Stomach smooth muscle (tissue), 2 donors: ENCODE data around the gene SYK.

Experiments
- H3K27ac ChIP-seq: one replicate; pipeline ENCODE4 v1.7.0; 2013; ENCODE audit warnings: mild to moderate bottlenecking, low read length, inconsistent platforms
- H3K27me3 ChIP-seq, 2 donors: one replicate each; pipeline ENCODE4 v1.7.0; 2013; ENCODE audit warnings: low read length in 2 of 2; ENCODE audit not compliant: insufficient read depth in 2 of 2, control insufficient read depth in 1 of 2
- H3K36me3 ChIP-seq, 2 donors: one replicate each; pipeline ENCODE4 v1.7.0; 2013; ENCODE audit warnings: low read length in 2 of 2; ENCODE audit not compliant: control insufficient read depth in 2 of 2, insufficient read depth in 2 of 2
- H3K4me1 ChIP-seq: one replicate; pipeline ENCODE4 v1.7.0; 2013; ENCODE audit warnings: low read length; ENCODE audit not compliant: control insufficient read depth, insufficient read depth
- H3K4me3 ChIP-seq, 2 donors: one replicate each; pipeline ENCODE4 v1.7.0; 2013; ENCODE audit warnings: low read length in 2 of 2
- H3K9ac ChIP-seq, 2 donors: one replicate each; pipeline ENCODE4 v1.7.0; 2013; ENCODE audit warnings: low read length in 2 of 2, mild to moderate bottlenecking in 1 of 2
- H3K9me3 ChIP-seq, 2 donors: one replicate each; pipeline ENCODE4 v1.7.0; 2013; ENCODE audit warnings: low read length in 2 of 2; ENCODE audit not compliant: control insufficient read depth in 2 of 2
- donor health status: healthy.
- donor health status: Pancreatic carcinoma.

Gene SYK

GRCh38 chr9:90940280-90940679 lies 138.7 kb downstream of the SYK start:
- Histone ChIP-seq H3K9ac (no peak overlapping the region), H3K36me3 (no peaks in the 10 kb centered on the region), H3K4me3 (no peak overlapping the region), H3K9me3 (peaks cover 2 to 10% of the 10 kb centered on the region in 2 donors), H3K27me3 (peaks cover 0 to 2% of the 10 kb centered on the region in 2 donors), H3K27ac (no peak overlapping the region), H3K4me1 (no peaks in the 10 kb centered on the region)

DNA sequence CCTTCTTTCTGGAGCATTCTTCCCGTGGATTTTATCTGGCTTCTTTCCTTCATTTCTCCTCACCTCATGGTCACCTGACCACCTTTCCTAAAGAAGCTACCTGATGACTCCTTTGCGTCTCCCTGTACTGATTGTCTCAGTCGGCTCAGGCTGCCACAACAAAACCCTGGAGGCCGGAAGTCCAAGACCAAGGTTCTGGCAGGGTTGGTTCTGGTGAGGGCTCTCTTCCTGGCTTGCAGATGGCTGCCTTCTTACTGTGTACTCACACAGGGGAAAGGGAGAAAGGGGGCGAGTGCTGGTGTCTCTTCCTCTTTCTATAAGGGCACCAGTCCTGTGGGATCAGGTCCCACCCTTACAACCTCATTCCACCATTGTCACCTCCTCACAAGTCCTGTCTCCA lies 140.0 kb downstream of the SYK start:
- Histone ChIP-seq H3K27me3 (peaks cover 0 to 2% of the 10 kb centered on the region in 2 donors), H3K4me3 (no peak overlapping the region), H3K27ac (no peak overlapping the region), H3K4me1 (no peaks in the 10 kb centered on the region), H3K9ac (no peak overlapping the region), H3K9me3 (peaks cover 2 to 10% of the 10 kb centered on the region in 2 donors), H3K36me3 (no peaks in the 10 kb centered on the region)

DNA sequence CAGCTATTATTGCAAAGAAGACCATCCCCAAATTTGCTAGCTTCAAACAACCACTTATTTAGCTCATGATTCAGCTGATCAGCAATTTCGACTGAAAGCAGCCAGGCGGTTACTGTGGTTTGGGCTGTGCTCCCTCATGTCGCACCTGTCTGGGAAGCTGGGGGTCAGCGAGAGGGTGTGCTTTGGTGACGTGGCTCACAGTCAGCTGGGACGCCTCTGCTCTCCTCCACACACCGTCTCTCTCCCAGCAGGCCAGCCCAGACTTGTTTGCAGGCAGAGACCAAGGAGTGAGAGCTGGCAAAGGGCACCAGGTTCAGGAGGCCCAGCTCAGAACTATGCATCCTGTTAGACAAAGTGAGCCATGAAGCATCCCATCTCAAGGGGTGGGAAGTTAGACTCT lies 140.9 kb downstream of the SYK start:
- no peak overlapping the region for H3K4me3 ChIP-seq
- no peaks in the 10 kb centered on the region for H3K4me1 ChIP-seq
- no peaks in the 10 kb centered on the region for H3K36me3 ChIP-seq
- no peak overlapping the region for H3K9ac ChIP-seq
- H3K27ac ChIP-seq: no peak overlapping the region
- peaks cover 0 to 2% of the 10 kb centered on the region in 2 donors for H3K27me3 ChIP-seq
- peaks cover 2 to 7% of the 10 kb centered on the region in 2 donors for H3K9me3 ChIP-seq

- Histone ChIP-seq H3K27ac (no peak overlapping the region), H3K9ac (no peak overlapping the region), H3K27me3 (peaks cover 0 to 2% of the 10 kb centered on the region in 2 donors)
Measured at GRCh38 chr9:90943341-90943740, 141.7 kb downstream of the SYK start.

GRCh38 chr9:90945336-90945735 lies 143.7 kb downstream of the SYK start:
- peaks cover 2 to 6% of the 10 kb centered on the region in 2 donors for H3K9me3 ChIP-seq
- no peaks in the 10 kb centered on the region for H3K27me3 ChIP-seq
- no peak overlapping the region for H3K27ac ChIP-seq
- no peaks in the 10 kb centered on the region for H3K36me3 ChIP-seq
- H3K4me1 ChIP-seq: no peaks in the 10 kb centered on the region
- H3K9ac ChIP-seq: no peak overlapping the region
- H3K4me3 ChIP-seq: no peak overlapping the region

More at GRCh38 chr9:90943341-90943740, 141.7 kb downstream of the SYK start:
- Histone ChIP-seq H3K9me3 (peaks cover 2 to 6% of the 10 kb centered on the region in 2 donors), H3K4me1 (no peaks in the 10 kb centered on the region), H3K4me3 (no peak overlapping the region), H3K36me3 (no peaks in the 10 kb centered on the region)

DNA sequence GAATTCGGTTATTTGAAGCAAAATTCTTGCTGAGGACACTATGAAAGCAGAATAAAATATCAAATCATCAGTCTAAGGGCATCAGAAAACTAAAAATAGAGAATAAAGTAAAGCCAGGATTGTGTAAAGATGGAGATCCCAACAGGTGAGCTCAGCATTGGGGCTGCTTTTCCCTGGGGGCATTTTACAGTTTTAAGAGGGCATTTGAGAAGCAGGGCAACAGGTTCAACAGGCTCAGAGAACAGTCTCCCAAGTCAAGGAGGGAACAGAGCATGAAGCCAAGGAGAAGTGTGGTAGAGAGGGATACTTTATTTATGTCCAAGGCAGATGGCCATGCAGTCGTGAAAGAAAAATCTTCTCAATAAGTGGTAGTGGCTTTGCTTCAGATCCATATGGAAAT lies 145.4 kb downstream of the SYK start:
- no peaks in the 10 kb centered on the region for H3K4me1 ChIP-seq
- no peak overlapping the region for H3K9ac ChIP-seq
- H3K36me3 ChIP-seq: no peaks in the 10 kb centered on the region
- H3K27me3 ChIP-seq: no peaks in the 10 kb centered on the region
- no peak overlapping the region for H3K27ac ChIP-seq
- no peaks in the 10 kb centered on the region for H3K9me3 ChIP-seq
- H3K4me3 ChIP-seq: no peak overlapping the region
